T-cell (primary cell): ENCODE results near the gene STRC. TPM values are rescaled to one million over a fixed set of nuclear protein-coding genes. Genes with fewer than 3 reads are reported as not detected.

Experiments
- ATAC-seq, 4 experiments: fragments of 200-7000 bp in 3 of 4; fragments of 150-1000 bp in 1 of 4; cut with Tn5 transposase; replicated peaks in 1 of 4; 1 replicate in 3 of 4; 2 replicates in 1 of 4; pipeline ENCODE4 v1.10.0; 2021; ENCODE audit warnings: moderate library complexity in 3 of 4, mild to moderate bottlenecking in 2 of 4, moderate number of reproducible peaks in 1 of 4
- CTCF ChIA-PET, 2 donors: fragments of 300-600 bp; sonication (Branson Sonifier 250); formaldehyde crosslinking; loops; one replicate each; lab custom pipeline; 2022; ENCODE audit warnings: antibody characterized with exemption in 2 of 2; lab: Charles Lee
- POLR2A ChIA-PET, 2 donors: fragments of 300-600 bp; sonication (Branson Sonifier 250); formaldehyde crosslinking; loops; one replicate each; lab custom pipeline; 2022; ENCODE audit warnings: antibody characterized with exemption in 2 of 2; lab: Charles Lee
- DNase-seq, 35 experiments: peaks; one replicate each; pipeline versions ENCODE4 v3.0.0 to v3.0.0-alpha.2; 2013 to 2023
- H3K27ac ChIP-seq: one replicate; pipeline ENCODE4 v1.5.1; 2013; ENCODE audit warnings: low read length
- H3K27me3 ChIP-seq, 2 experiments: replicated peaks in 1 of 2; 1 replicate in 1 of 2; 2 replicates in 1 of 2; pipeline versions ENCODE4 v1.6.1 to v1.7.0; 2013; ENCODE audit warnings: low read length in 1 of 2, mixed read lengths in 1 of 2; ENCODE audit not compliant: control insufficient read depth in 2 of 2, insufficient read depth in 2 of 2; ENCODE audit errors: extremely low read depth in 1 of 2
- H3K36me3 ChIP-seq, 2 donors: 1 replicate in 1 of 2; 2 replicates in 1 of 2; pipeline versions ENCODE4 v1.6.1 to v1.7.0; 2013; ENCODE audit warnings: low read length in 1 of 2; ENCODE audit not compliant: control insufficient read depth in 2 of 2, insufficient read depth in 1 of 2; ENCODE audit errors: extremely low read depth in 1 of 2
- H3K4me1 ChIP-seq, 2 experiments: 1 replicate in 1 of 2; 2 replicates in 1 of 2; pipeline versions ENCODE4 v1.6.1 to v1.7.0; 2013; ENCODE audit warnings: low read length in 2 of 2, mixed read lengths in 1 of 2; ENCODE audit not compliant: insufficient read depth in 2 of 2, control insufficient read depth in 1 of 2; ENCODE audit errors: extremely low read depth in 1 of 2
- H3K4me3 ChIP-seq, 2 donors: 1 replicate in 1 of 2; 2 replicates in 1 of 2; pipeline versions ENCODE4 v1.5.1 to v1.7.0; 2013; ENCODE audit warnings: mild to moderate bottlenecking in 2 of 2, low read length in 1 of 2, moderate library complexity in 1 of 2; ENCODE audit not compliant: control insufficient read depth in 1 of 2; ENCODE audit errors: extremely low read depth in 1 of 2
- H3K9me3 ChIP-seq: 2 replicates; pipeline ENCODE4 v1.7.0; 2013
- H3K27ac Mint-ChIP-seq, 2 donors: one replicate each; pipeline ENCODE4 v1.8.0; 2020 to 2021; ENCODE audit warnings: mild to moderate bottlenecking in 2 of 2, mixed read lengths in 2 of 2
- H3K27me3 Mint-ChIP-seq, 2 donors: one replicate each; pipeline ENCODE4 v1.8.0; 2021 to 2022; ENCODE audit warnings: mixed read lengths in 2 of 2
- H3K36me3 Mint-ChIP-seq: one replicate; pipeline ENCODE4 v1.8.0; 2021; ENCODE audit warnings: mixed read lengths
- H3K4me1 Mint-ChIP-seq, 3 donors: one replicate each; pipeline ENCODE4 v1.8.0; 2020 to 2022; ENCODE audit warnings: mixed read lengths in 3 of 3, mild to moderate bottlenecking in 1 of 3
- H3K4me3 Mint-ChIP-seq, 3 donors: one replicate each; pipeline ENCODE4 v1.8.0; 2020 to 2022; ENCODE audit warnings: mild to moderate bottlenecking in 3 of 3, mixed read lengths in 3 of 3, moderate library complexity in 3 of 3
- H3K9me3 Mint-ChIP-seq, 3 donors: one replicate each; pipeline ENCODE4 v1.8.0; 2020 to 2022; ENCODE audit warnings: mixed read lengths in 3 of 3
- WGBS: methylation state at CpG from one replicate; pipeline ENCODE4 v1.1.5; 2013; ENCODE audit warnings: missing lambda C conversion rate; ENCODE audit not compliant: insufficient coverage; 5-methylcytosine and 5-hydroxymethylcytosine counted together
- total RNA-seq, 35 experiments: library from RNA in 6 of 35; stranded (reverse) in 6 of 35; fragments of 120-200 nt in 1 of 35; gene quantifications; one replicate each; pipeline versions ENCODE4 v1.2.1 to v1.2.4 and lab custom pipeline; 2013 to 2026

Gene STRC
- total RNA-seq, 5 donors from 2014 or later (not counting 1 experiment from before 2014, with no cell fraction given), result 0.85 to 3.8 (median 2.1) TPM

GRCh38 chr15:43550527-43551363 is 67.9 kb downstream of the STRC start:
- H3K27me3 Mint-ChIP-seq, result no peaks in the 10 kb centered on the region
- Histone ChIP-seq H3K27ac (no peak overlapping the region), H3K27me3 (no peaks in the 10 kb centered on the region), H3K4me3 (no peak overlapping the region), H3K9me3 (no peaks in the 10 kb centered on the region), H3K4me1 (no peaks in the 10 kb centered on the region), H3K36me3 (peaks cover 0 to 1% of the 10 kb centered on the region in 2 donors)
- no peak overlapping the region for H3K4me3 Mint-ChIP-seq
- H3K36me3 Mint-ChIP-seq, result peaks cover 28% of the 10 kb centered on the region
- no peaks in the 10 kb centered on the region for H3K9me3 Mint-ChIP-seq
- no peaks in the 10 kb centered on the region for H3K4me1 Mint-ChIP-seq
- no peak for DNase-seq
- no CpG with 5 or more reads among the region's 10 CpGs for WGBS
- CTCF ChIA-PET, result no interaction called here
- POLR2A ChIA-PET, result no interaction called here
- no peak for ATAC-seq
- H3K27ac Mint-ChIP-seq, result no peak overlapping the region

Other genes with a start within 250 kb of the STRC start
- gene ZSCAN29, start 247.8 kb downstream of the STRC start, total RNA-seq, result 10 to 100 TPM; 16.6 to 38.3 (median 32.2) TPM
- gene TUBGCP4, start 247.7 kb downstream of the STRC start, total RNA-seq, result 10 to 100 TPM; 10.4 to 24.3 (median 21.3) TPM
- 10 to 100 TPM; 26.8 to 41.8 (median 35.1) TPM for gene TP53BP1, start 125.6 kb downstream of the STRC start, total RNA-seq
- gene MAP1A, start 101.2 kb downstream of the STRC start, total RNA-seq, result 1 to 10 TPM; 1.4 to 4.2 (median 2.3) TPM
- 10 to 100 TPM; 30.0 to 47.1 (median 39.1) TPM for gene PPIP5K1, start 28.6 kb downstream of the STRC start, total RNA-seq
- gene CKMT1B, start 24.8 kb downstream of the STRC start, total RNA-seq, result not detected
- gene CATSPER2, start 30.0 kb upstream of the STRC start, total RNA-seq, result 10 to 100 TPM in 2 of 5 donors, 1 to 10 TPM in 3; 6.6 to 10.5 (median 8.3) TPM
- gene CKMT1A, start 75.1 kb upstream of the STRC start, total RNA-seq, result under 1 TPM in 2 of 5 donors, not detected in 3; 0.16 to 0.28 TPM
- 100 to 1,000 TPM; 151 to 231 (median 190) TPM for gene PDIA3, start 127.6 kb upstream of the STRC start, total RNA-seq
- 1 to 10 TPM in 4 of 5 donors, under 1 TPM in 1; 0.80 to 6.5 (median 2.2) TPM for gene ELL3, start 158.2 kb upstream of the STRC start, total RNA-seq
- 100 to 1,000 TPM; 397 to 586 (median 532) TPM for gene SERF2, start 173.5 kb upstream of the STRC start, total RNA-seq
- under 1 TPM in 3 of 5 donors, not detected in 2; 0.20 to 0.32 (median 0.26) TPM for gene SERINC4, start 181.4 kb upstream of the STRC start, total RNA-seq
- gene HYPK, start 181.8 kb upstream of the STRC start, total RNA-seq, result 10 to 100 TPM; 19.2 to 23.6 (median 21.8) TPM
- 10 to 100 TPM in 4 of 5 donors, 1 to 10 TPM in 1; 9.6 to 22.1 (median 21.0) TPM for gene MFAP1, start 205.9 kb upstream of the STRC start, total RNA-seq
- 10 to 100 TPM; 10.5 to 12.4 (median 11.6) TPM for gene WDR76, start 208.2 kb upstream of the STRC start, total RNA-seq